NCI-H1048 (cell line): ENCODE results near the gene PLD2.
"Not testable (repeated sequence)": the region's sequence is repeated elsewhere in the genome, so short reads cannot be mapped to it uniquely, and the experiment has no call there.

Experiments used
- DNase-seq: peaks from one replicate; lab custom pipeline; 2025; lab: John Stamatoyannopoulos, UW

The PLD2 gene

DNA sequence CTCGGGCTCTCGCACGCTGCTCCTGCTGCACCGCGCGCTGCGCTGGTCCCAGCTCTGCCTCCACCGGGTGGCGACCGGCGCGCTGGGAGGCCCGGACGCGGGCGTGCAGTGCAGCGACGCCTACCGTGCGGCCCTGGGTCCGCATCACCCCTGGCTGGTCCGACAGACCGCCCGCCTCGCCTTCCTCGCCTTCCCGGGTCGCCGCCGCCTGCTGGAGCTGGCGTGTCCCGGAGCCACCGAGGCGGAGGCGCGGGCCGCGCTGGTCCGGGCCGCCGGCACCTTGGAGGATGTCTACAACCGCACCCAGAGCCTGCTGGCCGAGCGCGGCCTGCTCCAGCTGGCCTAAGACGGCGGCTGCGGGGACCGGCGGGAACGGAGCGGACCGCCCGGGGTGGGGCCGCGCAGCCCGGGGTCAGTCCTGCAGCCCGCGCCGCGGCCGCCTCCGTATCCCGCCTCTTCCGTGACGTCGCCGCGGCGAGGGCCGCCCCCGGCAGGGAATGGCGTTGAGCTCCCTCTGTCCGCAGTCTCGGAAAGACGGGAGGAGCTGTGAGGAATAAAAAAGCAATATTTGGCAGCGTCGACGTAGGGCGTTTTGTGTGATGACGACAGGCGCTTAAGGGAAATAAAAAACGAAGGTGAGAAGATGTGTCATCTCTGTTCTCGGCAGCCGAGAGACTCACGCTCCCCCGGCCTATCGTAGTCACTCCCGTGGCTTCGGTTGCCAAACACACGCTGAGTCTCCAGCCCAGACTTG lies 16.8 kb upstream of the PLD2 start:
- DNase-seq = peak; percentile 38

DNA sequence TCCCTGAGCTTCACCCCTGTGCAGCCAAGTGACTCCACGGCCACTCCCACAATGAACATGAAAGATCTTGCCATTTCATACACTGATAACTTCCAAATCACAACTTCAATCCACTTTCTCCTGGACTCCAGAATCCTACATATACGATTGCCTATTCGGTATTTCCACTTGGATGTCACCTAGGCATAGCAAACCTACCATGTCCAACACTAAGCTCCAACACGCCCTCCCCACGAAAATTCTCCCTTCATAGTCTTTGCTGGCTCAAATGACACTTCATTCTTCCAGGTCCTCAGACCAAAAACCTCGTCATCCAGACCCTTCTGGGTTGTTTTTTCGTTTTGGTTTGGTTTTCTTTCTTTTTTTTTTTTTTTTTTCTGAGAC lies 16.3 kb upstream of the PLD2 start:
- no peak for DNase-seq

DNA sequence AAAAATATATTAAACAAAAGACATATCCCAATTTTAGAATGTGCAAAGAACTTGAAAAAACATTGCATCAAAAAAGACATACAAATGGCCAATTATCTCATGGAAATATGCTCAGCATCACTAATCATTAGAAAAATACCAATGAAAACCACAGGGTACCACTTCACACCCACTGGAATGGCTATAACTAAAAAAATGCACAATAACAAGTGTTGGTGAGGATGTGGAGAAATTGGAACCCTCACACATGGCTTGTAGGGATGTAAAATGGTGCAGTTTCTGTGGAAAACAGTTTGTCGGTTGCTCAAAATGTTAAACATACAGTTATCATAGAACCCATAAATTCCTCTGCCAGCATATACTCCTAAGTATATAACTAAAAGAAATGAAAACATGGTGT lies 11.8 kb upstream of the PLD2 start:
- no peak for DNase-seq

DNA sequence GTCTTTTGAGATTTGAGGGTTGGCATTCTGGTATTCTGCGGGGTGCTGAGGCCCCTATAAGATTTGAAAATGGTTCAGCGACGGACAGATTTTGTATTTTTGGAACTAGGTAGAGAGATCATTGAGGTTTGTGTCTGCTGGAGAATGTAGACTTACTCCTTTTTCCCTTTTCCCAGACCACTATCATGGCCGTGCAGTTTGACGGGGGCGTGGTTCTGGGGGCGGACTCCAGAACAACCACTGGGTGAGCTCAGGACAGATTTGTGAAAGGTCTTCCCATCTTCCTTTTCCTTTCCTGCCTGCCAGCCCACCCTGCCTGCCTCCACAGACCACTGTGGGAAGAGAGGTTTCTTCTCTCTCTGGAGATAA lies 10.4 kb upstream of the PLD2 start:
- no peak for DNase-seq

DNA sequence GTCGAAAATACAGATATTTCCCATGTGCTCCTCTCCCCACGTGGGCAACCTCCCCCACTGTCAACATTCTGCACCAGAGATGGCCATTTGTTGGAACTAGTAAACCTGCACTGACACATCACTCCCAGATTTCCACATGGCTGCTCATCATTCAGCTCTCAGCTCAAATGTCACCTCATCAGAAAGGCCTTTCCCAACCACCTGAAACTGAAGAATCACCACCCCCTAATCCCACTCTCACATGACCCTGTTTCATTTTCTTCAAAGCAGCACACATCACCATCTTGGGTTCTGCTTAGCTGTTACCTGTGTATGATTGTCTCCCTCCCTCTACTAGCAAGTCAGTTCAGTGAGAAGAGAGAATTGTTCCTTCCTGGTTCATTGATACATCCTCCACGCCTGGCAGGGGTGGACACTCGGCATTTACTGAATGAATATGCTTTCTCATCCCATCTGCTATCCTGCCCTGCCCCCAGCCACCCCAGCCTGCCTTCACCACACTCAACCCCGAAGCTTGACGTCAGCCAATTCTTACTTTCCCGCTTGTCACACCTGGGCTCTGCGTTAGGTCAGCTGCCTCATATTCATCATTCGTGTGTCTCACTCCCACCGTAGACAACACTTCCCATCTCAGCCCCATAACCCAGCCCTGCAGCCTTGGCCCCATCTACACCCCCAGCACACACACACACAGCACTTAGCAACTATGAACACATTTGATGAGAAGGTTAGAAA lies 6.3 kb upstream of the PLD2 start:
- no peak for DNase-seq

DNA sequence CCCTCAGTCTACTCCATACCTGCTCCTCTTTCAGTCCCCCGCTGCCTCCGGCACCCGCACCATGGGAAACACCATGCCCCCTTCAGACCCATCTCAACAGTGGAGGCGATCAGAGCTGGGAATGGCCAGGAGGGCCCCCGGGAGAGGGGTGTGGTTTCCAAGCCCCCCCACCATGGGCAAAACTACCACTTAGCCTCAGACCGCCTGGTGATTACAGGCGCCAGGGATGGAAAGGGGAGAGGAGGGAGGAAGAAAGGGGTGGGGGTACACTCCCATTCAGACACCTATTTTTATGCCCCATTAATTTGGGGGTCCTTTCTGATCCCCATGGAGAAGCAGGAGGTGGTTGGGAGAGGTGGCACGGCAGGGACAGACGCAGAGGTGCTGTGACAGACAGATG lies 4.7 kb upstream of the PLD2 start, which contains the start of gene C17orf114:
Gene C17orf114, minus strand, starts transcription at position 101 of the 400 bp plus-strand sequence.
- DNase-seq = no peak

DNA sequence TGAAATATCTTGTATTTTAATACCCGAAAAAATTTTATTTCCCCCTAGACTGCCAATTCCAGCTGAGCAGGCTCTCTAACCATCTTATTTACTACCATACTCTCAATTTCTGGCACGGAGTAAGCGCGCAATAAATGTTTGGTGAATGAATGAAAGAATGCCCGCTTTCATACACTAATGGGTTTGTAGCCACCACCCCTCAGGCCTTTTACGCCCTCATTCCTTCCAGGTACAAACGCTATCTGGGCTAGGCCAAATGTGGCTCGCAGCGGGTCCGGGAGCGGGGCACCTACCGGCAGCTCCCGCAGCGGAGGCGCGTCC lies 536 bp upstream of the PLD2 start:
- no peak for DNase-seq

DNA sequence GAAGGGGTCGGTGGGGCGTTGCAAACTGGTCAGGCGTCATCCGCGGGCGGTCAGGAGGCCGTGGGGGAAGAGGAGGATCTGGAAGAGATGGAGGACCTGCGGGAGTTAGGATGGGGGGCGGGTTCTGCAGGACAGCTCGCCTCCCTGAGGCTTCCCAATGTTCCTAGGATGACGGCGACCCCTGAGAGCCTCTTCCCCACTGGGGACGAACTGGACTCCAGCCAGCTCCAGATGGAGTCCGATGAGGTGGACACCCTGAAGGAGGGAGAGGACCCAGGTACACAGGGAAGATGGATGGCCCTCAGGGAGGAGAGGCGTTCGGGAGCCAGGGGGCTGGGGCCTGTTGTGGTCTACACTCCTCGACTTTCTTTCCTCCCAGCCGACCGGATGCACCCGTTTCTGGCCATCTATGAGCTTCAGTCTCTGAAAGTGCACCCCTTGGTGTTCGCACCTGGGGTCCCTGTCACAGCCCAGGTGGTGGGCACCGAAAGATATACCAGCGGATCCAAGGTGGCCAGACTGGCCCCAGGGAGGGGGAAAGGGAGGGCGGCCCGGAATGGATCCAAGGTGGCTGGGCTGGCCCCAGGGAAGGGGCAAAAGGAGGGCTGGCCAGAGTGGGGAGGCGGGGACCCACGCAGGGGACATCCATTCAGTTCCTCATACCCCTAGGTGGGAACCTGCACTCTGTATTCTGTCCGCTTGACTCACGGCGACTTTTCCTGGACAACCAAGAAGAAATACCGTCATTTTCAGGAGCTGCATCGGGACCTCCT lies 839 bp downstream of the PLD2 start:
- DNase-seq = no peak

DNA sequence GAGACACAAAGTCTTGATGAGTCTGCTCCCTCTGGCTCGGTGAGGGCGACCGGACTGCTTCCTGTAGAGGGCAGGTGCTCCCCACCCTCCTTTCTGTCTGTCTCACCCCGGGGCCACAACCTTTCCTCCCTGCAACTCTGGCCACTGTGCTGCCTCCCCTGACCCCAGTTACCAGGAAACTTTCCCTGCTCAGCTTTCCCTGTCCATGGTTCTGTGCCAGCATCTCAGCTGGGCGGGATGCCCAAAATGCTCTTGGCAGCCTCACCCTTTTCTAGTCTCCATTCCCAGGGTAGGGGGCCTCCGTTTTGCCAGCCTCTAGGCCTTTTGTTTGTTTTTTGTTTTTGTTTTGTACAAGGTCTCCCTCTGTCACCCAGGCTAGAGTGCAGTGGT lies 1.4 kb downstream of the PLD2 start:
- DNase-seq = no peak

DNA sequence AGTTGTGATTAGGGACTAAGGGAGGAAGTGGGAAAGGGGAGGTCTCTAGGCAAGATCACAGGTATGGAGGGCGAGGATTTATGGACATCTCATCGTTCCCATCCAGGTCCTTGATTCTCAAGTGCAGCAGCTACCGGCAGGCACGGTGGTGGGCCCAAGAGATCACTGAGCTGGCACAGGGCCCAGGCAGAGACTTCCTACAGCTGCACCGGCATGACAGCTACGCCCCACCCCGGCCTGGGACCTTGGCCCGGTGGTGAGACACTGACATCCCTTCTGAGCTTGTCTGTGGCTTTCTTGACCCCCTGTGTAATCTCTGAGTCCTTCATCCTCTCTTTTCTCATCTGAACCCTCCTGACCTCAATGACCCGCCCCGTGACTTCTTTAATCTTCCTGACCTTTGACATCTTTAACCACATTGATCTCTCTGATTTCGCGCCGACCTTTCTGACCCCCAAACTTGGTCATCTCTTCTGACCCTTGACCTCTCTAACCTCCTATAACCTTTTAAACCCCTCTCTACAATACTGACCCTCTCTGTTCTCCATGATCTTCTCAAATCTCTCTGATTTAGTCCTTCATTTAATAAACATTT lies 3.8 kb downstream of the PLD2 start:
- DNase-seq = no peak

DNA sequence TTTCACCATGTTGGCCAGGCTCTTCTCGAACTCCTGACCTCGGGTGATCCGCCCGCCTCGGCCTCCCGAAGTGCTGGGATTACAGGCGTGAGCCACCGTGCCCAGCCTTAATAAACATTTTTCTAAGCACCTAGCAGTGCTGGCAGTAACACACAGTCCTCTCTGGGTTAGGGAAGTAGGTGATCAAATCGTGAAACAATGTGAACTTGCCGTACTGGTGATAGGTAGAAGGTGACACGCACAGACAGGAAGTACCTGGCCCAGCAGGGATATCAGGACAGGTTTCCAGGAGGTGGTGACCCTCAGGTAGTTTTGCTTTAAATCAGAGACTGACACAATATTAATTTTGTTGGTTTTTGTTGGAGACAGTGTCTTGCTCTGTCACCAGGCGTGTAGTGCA lies 4.5 kb downstream of the PLD2 start:
- DNase-seq = no peak

DNA sequence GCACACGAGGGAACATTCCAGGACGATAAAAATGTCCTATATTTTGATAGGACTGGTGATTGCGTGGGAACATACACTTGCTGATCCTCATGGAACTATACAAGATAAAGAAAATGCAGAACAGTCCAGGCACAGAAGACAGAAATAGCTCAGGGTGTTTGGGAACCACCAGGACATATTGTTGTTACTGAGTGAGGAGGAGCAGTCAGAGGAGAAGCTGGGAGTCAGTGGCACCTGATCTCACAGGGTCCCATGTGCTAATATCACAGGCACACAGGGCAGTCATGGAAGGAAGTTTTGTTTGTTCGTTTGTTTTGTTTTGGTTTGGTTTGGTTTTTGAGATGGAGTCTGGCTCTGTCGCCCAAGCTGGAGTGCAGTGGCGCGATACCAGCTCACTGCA lies 5.7 kb downstream of the PLD2 start:
- DNase-seq = no peak

DNA sequence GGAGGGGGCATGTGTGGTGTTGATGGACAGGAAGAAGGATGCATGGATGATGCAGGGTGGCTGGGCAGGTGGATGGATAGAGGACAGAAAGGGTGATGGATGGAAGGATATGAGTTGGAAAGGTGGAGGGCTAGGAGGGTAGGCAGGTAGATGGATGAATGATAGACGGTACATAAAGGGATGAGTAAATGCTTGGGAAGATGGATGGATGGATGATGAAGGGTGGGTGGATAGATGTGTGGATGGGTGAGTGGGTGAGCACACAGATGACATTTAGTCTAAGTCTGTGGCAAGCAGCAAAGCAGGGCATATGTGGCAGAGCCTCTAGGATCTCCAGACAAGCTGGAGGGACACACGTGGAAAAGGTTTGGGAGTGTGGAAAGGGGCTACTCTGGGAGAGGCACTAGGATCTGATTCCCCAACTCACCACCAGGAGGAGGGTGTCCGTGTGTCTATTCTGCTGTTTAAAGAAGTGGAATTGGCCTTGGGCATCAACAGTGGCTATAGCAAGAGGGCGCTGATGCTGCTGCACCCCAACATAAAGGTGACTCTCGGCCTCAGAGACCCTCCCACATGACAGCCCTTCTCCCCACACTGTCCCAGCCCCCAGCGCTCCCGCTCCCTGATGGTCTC lies 8.2 kb downstream of the PLD2 start:
- DNase-seq = no peak

DNA sequence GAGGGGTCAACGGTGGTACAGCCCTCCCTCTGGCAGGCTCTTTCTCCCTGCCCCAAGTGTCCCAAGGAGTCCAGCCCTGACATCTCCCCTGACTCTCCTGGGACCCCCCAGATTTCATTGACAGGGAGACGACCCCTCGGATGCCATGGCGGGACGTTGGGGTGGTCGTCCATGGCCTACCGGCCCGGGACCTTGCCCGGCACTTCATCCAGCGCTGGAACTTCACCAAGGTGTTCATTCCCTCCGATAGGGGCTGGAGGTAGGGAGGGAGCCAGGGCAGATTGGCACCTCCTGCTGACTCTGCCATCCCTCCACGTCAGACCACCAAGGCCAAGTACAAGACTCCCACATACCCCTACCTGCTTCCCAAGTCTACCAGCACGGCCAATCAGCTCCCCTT lies 9.9 kb downstream of the PLD2 start:
- no peak for DNase-seq

DNA sequence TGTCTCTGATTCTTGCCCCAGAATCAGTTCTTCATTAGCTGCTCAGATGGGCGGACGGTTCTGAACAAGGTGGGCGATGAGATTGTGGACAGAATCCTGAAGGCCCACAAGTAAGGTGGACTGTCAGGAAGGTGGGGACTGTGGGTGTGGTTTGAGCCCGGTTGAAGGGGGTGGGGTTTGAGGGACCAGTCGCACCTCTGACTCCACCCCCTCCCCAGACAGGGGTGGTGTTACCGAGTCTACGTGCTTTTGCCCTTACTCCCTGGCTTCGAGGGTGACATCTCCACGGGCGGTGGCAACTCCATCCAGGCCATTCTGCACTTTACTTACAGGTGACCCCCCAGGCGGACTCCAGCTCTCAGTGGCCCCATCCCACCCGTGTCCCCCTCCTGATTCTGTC lies 11.3 kb downstream of the PLD2 start:
- DNase-seq = no peak

DNA sequence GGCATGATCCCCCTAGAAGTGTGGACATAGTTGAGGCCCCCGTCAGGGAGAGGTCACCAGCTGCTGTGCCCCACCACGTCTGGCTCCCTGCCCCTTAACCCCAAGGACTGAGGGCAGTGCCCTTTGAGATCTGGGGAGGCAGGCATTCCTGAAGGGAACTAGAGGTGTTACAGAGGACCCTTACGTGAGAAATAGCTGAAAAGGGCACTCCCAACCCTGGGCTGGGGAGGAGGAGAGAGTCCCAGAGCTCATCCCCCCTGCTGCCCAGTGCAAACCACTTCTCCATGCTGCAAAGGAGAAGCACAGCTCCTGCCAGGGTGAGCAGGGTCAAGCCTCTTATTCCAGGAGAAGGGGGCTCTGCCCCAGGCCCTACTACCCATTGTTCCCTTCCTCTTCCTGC lies 15.9 kb downstream of the PLD2 start:
- no peak for DNase-seq

DNA sequence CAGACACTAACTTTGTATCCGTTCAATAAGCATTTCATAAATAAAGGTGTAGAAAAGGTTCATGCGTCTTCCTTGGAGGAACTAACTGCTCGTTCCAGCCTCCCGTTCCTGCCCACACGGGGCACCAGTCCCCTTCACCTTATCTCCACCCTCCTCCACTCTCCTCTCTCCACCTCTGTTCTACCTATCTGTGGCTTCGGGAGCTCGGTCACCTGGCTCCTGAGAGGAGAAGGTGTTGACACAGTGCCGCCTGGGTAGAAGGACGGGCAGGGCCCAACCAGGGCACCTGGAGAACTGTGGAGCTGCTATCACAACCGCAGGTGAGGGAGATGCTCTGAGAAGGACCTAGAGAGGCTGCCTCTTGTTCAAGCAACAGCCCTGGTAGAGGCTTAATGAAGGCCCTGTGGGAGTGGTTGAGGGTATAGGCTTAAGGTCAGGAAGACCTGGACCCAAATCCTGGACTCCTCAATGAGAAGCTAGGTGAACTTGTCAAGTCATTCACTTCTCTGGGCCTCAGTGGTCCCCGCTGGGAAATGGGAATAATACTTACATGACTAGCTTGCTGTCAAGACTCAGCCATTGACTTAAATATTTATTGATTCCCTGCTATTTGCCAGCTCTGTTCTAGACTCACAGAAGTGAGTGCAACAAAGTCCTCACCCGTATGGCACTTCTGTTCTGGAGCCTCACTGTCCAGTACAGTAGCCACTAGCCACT lies 16.6 kb downstream of the PLD2 start:
- DNase-seq = no peak

DNA sequence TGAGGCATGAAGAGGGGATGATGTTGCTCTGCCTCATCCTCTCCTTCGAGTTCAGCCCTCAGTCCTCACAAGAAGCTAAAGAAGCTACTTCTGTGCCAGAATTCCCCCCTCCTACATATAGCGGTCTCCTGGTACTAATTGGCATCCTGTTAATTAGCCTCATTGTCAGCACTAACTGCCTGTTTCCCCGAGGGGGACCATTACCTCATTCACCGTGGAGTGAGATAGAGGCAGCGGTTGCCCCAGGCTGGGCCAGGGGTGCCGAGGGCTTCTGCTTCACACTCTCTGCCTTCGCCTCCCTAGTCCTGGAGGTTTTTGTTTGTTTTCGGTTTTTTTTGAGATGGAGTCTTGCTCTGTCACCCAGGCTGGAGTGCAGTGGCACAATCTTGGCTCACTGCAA lies 20.4 kb downstream of the PLD2 start:
- no peak for DNase-seq

DNA sequence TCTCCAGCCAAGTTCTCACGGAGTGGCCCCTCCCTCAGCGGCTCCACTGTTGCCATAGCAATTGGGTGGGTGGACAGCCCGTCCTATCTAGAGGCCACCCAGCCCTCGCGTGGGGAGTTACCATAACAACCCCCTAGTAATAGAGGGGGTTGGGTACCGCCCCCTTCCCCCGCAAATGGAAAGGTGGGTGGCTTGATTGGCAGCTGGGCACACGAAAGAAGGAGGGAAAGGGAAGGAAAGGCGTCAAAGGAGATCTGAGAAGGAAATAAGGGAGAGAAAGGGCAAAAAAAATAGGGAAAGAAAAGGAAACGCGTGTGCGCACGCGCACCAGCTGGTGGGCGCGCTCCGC lies 25.9 kb downstream of the PLD2 start:
- not testable (repeated sequence) for DNase-seq

DNA sequence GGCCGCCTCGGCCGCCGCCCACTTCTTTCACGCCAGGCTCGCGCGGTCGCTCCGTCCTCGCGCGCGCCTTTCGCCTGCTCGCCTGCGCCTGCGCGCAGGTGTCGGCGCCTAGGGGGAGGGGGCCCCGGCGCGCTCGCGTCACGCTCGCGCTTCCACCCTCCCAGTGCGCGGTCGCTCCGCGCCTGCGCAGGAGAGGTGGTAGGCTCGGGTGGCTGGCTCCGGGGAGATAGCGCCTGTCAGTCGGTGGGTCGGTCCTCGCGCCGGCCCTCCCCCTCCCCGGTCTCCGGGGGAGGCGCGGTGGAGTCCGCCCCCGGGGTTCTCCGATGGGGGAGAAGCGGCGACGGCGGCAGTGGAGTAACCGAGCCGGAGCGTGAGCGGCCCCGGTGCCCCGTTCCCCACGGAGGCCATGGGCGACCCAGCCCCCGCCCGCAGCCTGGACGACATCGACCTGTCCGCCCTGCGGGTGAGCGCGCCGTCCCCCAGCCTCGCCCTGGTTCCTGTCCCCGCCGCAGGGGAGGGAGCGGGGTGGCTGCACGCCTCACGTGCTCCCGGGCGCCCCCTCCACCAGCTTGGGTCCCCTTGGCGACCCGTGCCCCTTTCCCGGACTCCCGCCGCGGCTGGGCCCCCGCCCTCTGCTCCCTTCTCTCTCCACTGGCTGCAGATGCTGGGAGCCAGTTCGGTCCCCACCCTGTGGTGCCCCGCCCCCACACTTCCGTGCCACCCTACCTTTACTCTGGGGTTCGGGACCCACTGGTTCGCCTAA lies 26.4 kb downstream of the PLD2 start, which contains the start of gene MINK1:
Gene MINK1, plus strand, starts transcription at position 163 of the 763 bp plus-strand sequence. Its CDS starts 244 bp downstream, at position 407.
- peak; percentile 78 for DNase-seq
